GM21367 (cell line): ENCODE data around the gene SEMG2.

Source experiments
- ATAC-seq: cut with Tn5 transposase; IDR thresholded peaks from one replicate; pipeline ENCODE4 v1.9.1; 2021; ENCODE audit not compliant: unreplicated experiment

The SEMG2 gene, protein sequence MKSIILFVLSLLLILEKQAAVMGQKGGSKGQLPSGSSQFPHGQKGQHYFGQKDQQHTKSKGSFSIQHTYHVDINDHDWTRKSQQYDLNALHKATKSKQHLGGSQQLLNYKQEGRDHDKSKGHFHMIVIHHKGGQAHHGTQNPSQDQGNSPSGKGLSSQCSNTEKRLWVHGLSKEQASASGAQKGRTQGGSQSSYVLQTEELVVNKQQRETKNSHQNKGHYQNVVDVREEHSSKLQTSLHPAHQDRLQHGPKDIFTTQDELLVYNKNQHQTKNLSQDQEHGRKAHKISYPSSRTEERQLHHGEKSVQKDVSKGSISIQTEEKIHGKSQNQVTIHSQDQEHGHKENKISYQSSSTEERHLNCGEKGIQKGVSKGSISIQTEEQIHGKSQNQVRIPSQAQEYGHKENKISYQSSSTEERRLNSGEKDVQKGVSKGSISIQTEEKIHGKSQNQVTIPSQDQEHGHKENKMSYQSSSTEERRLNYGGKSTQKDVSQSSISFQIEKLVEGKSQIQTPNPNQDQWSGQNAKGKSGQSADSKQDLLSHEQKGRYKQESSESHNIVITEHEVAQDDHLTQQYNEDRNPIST

DNA sequence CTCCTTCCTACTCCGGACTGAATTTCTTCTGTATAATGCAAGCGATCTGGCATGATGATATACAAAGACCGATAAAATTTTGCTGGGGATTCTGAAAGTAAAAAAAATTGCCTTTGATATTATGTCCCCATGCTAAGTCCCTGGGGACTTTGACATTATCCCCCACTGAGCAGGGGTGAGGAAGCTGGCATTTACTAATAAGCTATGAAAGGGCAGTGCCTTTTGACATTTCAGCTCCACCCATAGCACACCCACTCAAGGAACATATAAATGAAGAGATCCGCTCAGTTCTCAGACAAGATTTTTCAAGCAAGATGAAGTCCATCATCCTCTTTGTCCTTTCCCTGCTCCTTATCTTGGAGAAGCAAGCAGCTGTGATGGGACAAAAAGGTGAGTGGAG is at the start of gene SEMG2:
Gene SEMG2 (plus strand): TSS at position 298 of the 400 bp plus-strand sequence. CDS start 17 bp downstream, at position 315.
- ATAC-seq, result no peak

DNA sequence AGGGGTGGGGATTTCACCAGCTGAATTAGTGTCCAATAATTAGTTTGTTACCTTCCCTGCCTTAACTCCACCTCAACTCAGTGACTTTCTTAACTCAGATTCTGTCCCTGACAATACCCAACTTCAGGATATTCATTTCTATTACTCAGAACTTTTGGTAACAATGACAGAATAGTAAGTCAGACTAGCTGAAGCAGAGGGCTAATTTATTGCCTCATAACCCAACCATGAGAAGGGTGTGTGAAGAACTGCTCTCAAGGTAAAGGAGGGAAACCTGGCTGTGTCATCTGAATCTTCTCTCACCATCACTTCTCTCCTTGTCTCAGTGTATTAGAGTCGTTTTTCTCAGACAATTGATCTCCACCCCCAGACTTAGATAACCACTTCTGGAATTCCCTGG is 47.7 kb upstream of the SEMG2 start:
- no peak for ATAC-seq

DNA sequence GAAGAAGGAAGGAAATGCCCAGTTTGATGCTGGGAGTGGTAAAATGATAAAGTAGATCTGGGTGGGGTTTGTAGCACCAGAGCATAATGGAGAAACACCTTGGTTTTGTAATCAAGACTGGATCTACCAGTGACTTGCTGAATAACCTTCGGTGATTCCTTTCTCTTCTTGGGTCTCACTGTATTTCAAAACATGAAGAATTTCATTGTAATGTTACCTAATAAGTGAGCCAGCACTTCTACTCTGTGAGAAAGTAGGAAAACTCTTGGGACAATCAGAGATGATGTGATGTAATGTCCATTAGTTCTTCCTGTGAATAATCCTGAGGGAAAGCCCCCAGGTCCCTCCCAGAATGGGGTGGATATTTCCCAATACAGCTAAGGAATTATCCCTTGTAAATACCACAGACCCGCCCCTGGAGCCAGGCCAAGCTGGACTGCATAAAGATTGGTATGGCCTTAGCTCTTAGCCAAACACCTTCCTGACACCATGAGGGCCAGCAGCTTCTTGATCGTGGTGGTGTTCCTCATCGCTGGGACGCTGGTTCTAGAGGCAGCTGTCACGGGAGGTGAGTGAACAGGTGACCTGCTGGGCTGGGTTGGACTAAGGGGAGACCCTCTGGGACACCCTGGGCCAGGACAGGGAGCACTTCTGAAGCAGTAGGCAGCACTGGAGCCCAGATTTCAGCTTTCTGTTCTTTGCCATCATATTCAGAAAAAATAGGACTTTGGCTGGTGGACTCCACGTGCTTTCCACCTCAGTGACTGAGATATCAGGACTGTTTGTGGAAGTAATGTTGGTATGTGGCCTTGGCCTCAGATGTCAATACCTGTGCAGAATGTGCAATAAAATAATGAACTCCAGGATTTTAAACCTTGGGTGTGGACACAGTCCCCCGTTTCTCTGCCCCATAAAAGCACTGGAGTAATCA is 46.5 kb upstream of the SEMG2 start, which contains the start of gene PI3:
Gene PI3 (plus strand): TSS at position 469 of the 931 bp plus-strand sequence. CDS start 21 bp downstream, at position 490.
- ATAC-seq, result no peak

DNA sequence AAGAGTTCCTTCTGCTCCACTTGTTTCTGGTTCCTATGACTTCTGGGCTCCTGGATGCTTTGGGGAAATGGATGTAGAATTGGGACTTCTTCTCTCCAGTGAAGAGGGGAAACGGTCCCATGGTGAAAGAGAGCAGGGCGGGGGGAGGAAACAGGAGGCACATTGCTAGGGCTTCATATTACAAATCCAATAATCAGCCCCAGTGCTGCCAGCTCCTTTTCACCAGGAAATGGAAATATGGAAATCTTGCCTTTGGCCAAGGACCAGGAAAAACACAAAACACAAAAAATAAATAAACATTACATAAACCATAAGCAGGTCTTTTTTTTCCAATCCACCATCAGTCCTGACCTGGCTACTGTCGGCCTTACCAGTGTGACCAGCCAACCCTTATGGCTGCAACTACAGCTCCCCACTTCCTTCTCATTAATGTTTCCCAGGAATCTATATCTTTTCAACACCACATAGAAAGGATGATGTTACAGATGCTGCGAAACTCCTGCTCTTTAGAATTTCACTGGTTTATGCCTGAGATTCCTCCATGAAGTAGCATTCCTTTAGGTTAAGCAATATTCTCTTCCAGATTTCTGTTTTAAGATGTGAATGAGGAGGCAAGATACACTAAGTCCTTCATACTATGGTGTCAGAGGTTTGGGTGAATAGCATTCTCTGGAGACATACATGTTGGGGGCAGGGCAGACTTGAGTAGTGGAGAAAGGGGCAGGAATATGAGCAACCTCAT is 44.5 kb upstream of the SEMG2 start:
- no peak for ATAC-seq

DNA sequence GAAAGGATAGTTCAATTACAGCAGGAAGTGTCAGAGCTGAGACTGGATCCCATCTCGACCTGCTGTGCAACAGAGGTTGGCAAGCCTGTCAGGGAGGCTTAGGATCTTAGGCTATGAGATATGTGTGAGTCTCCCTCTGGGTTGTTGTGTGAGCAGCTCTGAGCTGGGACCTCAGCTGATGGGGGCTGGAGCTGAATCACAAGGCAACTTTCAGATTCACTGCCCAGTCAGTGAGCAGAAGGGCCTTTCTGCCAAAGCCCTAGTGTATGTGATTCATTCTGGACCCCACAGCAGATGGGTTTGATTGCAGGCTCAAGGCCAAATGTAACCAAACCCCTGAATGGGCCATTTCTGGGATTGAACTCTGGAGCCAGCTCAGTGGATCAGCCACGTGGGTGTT is 42.0 kb upstream of the SEMG2 start:
- ATAC-seq, result no peak

DNA sequence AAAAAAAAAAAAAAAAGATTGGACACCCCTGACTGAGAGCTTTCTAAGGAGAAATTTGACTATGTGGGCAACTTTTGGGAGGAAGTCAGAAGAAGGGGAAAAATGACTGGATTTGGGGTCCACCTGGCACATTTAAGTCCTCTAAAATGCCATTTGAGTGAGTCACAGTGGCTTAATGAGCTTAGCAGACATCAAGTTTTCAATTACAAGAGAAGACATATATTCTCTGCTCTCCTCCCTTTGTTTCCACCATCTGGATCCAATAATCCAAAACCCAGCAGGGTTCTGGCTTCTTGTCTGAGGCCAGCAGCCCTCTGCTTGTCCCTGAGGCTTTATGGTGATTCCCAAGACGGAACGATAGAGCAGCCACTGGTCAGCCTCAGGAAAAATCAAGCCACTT is 39.5 kb upstream of the SEMG2 start:
- ATAC-seq, result no peak

DNA sequence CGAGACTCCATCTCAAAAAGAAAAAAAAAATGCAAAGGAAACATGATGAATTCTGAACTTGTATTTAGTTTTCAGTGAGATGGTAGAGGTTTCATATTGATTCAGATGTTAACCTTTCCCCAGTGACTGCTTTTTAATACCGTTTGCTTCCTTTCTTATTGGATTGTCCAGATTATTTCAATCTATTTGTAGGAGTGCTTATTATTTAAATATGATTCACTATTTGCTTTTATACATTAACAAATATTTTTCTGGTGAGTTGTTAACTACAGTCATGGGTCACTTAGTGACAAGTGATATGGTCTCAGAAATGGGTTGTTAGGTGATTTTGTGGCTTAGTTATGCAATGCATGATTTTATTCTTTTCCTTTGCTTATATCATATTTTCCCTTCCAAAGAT is 38.1 kb upstream of the SEMG2 start:
- no peak for ATAC-seq

DNA sequence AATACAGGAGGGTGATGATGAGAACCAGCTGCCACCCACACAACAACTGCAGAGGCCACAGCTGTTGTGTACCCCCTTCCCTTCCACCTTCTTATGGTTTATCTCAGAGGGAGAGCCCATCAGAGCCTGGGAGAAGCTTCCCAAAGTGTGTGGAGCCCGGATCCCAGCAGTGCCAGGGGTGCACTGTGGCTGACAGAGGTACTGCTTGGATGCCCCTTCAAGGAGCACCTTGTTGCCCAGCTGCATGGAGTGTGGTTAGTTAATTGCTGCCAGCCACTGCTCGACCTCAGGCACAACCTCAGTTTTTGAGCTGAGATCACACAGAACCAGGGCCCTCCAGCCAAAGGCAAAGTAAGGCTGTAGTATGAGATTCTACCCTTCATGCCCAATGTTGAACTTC is 33.5 kb upstream of the SEMG2 start:
- ATAC-seq, result no peak

DNA sequence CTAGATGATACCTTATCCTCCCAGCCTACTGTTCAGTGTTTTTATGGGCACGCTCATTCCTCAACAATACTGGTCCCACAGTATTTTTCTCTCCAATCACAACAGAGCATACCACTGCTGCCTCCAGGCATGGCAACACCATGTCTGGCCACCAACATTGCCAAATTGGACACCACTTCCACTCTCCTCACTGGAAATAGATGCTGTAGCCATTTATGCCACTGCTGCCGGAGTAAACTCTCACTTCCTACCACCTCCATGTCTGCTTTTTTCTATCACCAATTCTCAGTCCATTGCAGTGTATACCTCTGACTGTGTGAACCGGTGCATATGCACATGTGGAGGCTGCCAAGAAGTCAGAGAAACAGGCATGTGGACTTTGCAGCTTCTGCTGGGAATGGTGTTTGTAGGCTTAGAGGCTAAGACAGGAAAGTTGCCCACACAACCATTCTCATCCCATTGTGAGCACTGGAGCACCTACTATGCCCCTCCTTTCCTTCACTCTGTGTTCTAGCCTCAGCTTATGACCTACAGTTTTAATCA is 32.0 kb upstream of the SEMG2 start:
- no peak for ATAC-seq

DNA sequence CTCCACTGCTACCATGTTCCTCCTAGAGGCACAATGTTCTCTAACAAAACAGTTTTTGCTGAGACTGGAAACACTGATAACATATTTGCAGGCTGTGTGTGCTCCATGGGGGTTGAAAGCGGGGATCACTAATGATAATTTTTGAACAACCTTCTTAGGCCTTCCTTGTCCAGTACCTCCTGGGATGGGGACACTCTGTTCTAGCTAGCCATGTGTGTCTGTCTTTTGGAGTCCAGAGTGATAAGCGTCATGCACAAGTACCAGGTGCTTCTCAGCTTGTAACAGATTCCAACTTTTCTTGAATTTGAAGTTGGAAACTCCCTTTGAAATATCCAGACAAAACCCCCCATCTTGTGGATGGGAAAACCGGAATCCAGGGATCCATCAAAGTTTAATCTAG is 31.3 kb upstream of the SEMG2 start:
- ATAC-seq, result no peak

DNA sequence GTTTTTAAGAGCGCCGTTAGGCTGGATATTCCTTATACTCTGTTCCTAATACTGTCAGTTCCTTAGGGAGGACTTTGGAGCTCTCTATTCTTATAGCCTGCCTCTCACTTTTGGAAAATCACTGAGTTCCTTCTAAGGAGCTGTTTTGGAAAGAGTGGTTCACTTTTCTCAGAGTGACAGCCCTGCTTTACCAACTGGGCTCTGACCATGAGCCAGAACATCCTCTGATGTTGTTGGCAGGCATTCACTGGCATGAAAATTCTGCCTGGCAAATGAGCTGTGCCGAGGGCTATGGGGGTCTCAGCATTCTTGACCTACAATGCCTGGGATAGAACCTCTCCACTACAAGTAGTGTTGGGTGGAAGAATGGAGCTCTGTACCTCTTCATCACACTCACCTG is 29.2 kb upstream of the SEMG2 start:
- ATAC-seq, result no peak

DNA sequence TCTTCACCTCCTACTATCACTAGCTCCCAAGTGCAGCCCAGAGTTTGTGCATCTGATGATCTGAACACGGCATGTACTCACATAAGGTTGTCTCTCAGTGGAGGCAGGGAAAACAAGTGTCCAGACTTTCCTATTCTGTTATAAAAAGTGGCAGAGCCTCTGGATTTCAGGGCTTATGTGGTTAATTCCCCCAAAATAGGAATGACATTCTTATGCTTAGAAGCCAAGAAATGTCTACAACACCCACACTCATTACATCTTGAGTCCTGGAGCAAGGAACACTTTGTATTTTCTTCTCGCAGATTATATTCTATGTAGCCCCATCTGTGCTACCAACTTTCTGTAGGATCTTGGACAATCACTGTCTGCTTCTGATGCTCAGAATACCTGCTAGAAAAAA is 27.8 kb upstream of the SEMG2 start:
- no peak for ATAC-seq

DNA sequence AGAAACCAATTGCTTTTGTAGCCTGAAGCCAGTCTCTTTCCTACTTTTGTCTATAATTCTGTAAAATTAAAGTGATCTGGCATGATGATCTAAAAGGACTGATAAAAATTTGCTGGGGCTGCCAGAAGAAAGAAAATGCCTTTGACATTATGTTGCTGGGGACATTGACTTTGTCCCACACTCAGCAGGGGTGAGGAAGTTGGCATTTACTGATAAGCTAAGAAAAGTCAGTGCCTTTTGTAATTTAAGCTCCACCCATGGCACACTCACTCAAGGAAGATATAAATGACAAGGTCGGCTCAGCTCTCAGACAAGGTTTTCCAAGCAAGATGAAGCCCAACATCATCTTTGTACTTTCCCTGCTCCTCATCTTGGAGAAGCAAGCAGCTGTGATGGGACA is 14.4 kb upstream of the SEMG2 start, which contains the start of gene SEMG1:
Gene SEMG1 (plus strand): TSS at position 309 of the 400 bp plus-strand sequence. CDS start 21 bp downstream, at position 330.
- no peak for ATAC-seq

DNA sequence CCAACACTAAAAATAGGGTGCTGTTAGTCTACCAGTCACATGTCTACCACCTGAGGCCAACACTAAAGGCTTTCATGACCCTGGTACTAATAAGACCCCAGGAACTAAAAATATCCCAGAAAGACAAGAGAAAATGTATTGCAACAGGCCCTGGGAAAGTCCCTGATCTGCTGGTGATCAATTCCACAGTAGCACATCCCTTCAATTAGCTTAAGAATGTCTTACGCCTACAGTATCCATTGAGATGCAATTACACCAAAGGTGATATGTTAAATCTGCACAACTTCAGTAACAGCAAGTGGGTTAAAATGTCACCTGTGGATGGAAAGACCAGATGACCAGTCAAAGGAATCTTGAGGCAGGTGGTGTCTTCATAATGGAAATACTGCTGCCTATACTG is 11.2 kb upstream of the SEMG2 start:
- no peak for ATAC-seq

DNA sequence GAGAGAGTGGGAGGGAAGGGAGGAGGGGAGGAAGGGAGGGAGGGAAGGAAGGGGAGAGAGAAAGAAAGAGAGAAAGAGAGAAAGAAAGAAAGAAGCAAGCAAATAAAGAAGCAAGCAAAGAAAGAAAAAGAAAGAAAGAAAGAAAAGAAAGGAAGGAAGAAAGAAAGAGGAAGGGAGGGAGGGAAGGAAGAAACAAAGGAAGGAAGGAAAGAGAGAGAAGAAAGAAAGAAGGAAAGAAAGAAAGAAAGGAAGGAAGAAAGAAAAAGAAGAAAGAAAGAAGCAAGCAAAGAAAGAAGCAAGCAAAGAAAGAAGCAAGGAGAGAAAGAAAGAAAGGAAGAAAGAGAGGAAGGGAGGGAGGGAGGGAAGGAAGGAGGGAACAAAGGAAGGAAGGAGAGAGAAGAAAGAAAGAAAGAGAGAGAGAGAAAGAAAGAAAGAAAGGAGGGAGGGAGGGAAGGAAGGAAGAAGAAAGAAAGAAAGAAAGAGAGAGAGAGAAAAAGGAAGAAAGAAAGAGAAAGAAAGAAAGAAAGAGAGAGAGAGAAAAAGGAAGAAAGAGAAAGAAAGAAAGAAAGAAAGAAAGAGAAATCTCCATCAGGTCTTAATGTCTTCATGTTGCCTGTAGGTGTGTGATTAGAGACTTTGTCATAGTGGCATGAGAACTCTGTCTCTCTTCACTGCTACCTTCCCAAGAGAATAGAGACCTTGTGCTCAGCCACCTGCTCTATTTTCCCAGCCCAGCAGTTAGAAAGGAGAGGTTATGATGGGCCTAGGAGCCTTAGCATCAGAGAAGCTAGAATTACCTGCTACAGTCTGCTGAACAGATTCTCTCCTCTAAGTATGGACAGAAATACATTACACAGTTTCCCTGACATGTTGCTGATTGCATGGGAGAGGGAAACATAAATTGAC is 9.4 kb upstream of the SEMG2 start:
- no peak for ATAC-seq

DNA sequence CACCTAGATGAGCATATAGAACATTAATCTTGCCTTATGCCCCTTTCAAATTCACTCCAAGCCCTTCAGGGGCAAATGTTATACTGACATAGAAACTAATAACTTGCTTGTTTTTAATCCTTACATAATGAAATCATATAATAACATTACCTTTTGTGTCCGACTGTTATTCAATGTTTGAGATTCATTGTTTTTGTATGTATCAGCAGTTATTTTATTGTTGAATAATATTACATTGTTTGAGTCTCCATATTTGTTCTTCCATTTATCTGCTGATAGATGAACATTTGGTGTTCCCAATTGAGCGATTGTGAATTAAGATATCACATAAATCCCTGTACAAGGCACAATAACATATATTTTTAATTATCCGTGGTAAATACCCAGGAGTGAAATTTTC is 8.3 kb upstream of the SEMG2 start:
- ATAC-seq, result no peak

DNA sequence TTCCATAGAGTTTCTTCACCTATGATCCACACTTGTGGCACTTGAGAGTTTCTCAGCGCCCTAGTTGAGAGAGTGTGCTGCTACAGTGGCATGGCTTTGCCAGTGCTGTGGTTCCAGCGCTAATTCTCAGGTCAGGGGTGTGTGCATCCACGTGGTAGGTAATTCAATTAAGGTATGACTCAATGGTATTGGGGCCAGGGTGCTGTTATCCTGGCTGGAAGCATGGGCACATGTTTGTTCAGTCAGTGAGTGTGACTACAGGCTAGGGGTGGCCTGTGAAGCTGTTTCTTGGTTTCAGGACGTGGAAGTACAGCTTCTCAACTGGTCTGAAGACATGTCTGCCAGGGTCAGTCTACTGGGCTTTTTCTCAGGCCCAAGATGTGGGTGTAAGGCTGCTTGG is 3.0 kb upstream of the SEMG2 start:
- no peak for ATAC-seq

DNA sequence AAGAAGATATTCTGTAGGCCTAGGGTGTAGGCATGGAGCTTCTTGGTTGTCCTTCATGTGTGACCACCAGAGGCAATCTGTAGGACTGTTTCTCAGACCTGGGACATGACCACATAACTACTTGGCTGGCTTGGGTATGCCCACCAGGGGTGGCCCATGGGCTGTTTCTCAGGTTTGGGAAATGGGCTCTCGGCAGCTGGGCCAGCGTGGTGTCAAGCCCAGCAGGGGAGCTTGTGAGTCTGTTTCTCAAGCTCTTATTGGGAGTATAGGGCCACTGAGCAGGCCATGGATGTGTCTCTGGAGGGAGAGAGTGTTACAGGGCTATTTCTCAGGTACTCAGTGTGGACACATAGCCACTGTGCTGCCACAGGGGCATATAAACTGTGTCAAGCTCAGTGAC is 2.5 kb upstream of the SEMG2 start:
- ATAC-seq, result no peak

DNA sequence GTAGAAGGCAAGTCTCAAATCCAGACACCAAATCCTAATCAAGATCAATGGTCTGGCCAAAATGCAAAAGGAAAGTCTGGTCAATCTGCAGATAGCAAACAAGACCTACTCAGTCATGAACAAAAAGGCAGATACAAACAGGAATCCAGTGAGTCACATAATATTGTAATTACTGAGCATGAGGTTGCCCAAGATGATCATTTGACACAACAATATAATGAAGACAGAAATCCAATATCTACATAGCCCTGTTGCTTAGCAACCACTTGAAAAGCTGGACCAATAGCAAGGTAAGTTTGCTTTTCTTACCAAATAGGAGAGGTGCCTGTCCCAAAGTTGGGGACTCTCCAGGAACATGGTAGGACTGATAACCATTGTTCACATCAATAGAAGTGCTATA is 2.0 kb downstream of the SEMG2 start:
- no peak for ATAC-seq
